HG03066 (cell line): ENCODE data around the gene RPUSD3.

Experiments used
- ATAC-seq: cut with Tn5 transposase; IDR thresholded peaks from one replicate; pipeline ENCODE4 v1.9.1; 2021; ENCODE audit warnings: low read depth; ENCODE audit not compliant: unreplicated experiment

RPUSD3 gene

GRCh38 chr3:9808345-9809037, 35.3 kb downstream of the RPUSD3 start:
- ATAC-seq = no peak

DNA sequence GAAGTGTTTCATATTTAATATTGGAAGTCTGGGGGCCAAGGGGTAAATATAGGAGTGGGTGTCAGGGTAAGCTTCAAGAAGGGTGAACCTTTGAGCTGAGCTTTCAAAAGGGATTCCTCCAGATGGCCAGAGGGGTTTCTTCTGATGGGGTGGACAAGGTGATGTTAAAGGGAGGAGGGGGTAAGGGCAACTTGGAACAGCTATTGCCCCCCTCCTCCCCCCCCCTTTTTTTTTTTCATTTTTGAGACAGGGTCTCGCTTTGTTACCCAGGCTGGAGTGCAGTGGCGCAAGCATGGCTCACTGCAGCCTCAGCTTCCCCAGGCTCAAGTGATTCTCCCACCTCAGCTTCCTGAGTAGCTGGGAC, 35.8 kb downstream of the RPUSD3 start:
- no peak for ATAC-seq

GRCh38 chr3:9806688-9807589, 36.9 kb downstream of the RPUSD3 start:
- no peak for ATAC-seq

GRCh38 chr3:9806137-9806536, 37.7 kb downstream of the RPUSD3 start:
- no peak for ATAC-seq

GRCh38 chr3:9804996-9805395, 38.8 kb downstream of the RPUSD3 start:
- no peak for ATAC-seq

DNA sequence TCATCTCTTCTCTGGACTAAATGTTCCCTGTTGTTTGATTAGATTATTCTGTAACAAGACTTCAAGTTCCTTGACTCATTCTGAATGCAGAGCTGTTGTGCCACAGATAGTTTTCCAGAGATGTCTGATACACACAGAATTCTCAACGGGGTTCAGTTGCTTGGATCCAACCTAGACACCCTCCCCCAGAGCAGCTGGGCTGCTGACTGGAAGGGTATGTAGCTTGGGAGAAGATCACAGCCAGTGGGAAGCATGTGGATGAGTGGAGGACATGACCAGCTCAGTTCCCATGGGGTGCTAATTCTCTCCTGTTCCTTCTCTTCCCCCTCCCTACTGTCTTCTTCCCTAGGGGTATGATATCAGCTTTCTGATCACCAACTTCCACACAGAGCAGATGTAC, 40.3 kb downstream of the RPUSD3 start:
- ATAC-seq = no peak

GRCh38 chr3:9800529-9800928, 43.3 kb downstream of the RPUSD3 start:
- ATAC-seq = no peak

GRCh38 chr3:9797196-9797945, 46.4 kb downstream of the RPUSD3 start:
- ATAC-seq = no peak

DNA sequence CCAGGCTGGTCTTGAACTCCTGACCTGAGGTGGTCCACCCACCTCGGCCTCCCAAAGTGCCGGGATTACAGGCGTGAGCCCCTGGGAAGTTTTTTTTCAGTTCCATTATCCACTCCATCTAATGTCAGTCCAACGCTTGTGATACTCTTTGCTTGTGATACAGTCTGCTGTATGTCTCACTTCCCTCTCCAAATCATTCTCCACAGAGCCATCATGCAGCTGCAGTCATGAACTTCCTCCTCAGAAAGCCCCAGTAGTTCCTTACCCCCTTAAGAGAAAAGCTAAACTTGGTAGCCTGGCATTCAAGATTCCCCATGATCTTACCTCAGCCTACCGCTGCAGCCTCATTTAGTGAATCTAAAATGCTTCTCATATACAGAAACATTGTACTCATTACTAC, 48.6 kb downstream of the RPUSD3 start:
- no peak for ATAC-seq

GRCh38 chr3:9794400-9794799, 49.4 kb downstream of the RPUSD3 start:
- ATAC-seq = no peak

- no peak for ATAC-seq
Observed at GRCh38 chr3:9793161-9793781, 50.5 kb downstream of the RPUSD3 start.

DNA sequence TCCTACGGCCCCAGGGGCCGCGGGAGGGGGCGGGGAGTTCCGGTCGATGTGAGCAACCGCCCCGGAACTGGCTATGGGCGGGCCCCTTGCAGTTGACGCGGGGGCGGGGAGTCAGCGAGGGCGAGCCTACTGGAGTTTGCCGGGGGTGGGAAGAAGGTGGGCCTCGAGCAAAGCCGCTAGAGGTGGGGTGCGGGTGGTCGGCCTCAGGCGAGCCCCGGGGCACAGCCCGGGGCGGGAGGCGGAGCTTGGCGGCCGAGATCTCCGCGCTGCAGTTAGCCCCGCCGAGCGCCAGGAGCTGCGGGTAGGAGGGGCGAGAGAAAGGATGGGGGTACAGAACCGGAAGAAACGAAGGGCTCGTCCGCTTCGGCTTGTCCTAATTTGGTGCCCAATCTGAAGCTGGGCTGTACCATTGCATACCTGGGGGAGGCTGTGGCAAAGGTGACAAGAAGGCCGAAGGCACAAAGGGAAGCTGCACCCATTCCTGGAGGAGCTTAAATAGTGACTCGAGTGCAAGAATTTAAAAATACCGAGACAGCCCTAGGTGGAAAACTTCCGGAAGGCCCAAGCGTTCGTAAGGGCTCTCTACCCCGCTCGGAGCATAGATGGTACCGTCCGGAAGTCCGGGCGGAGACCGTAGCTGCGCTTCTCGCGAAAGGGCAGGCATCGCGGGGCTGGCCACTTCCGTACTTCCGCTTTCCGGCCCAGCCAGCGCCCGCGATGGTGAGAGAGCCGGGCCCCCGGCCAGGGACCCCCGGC, 51.2 kb downstream of the RPUSD3 start, which contains the start of the genes ARPC4 and TADA3:
Gene ARPC4, plus strand, starts transcription at position 678 of the 756 bp plus-strand sequence. Its CDS starts 40 bp downstream, at position 718.
Gene TADA3, minus strand, starts transcription at position 69 of the 756 bp plus-strand sequence. CDS start 1,007 bp downstream, outside the sequence.
- ATAC-seq = peak; percentile 78

DNA sequence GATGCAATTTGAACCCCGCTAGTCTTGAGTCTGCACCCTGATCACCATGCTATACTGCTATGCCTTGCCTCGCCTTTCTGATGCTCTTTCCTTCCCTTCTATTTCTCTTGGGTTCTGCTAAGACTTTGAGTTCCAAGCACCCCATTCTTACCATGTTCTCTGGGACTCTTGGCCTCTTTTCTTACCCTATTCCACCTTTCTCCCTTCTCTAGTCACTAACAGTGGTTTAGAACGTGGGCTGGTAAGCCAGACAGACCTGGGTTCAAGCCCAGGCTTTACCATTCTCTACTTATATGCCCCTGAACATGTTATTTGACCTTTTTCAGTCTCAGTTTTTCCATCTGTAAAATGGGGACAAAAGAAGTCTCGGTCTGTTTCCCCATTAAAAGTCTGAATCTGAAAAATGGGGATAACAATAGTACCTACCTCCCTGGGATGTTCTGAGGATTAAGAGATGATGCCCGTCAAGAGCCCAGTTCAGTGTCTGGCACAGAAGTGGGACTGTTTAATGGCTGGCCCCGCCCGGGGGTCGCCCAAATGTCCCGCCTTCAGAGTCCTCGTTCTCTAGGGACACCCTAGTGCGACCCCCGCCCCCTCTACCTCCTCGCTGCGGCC, 51.9 kb downstream of the RPUSD3 start:
- ATAC-seq = no peak

GRCh38 chr3:9791127-9791526, 52.7 kb downstream of the RPUSD3 start:
- no peak for ATAC-seq
